Measurements from ENCODE around the gene ACAD10.
A peak's percentile ranks its signal among the peaks of the same experiment; 100 is the strongest.

ACAD10 gene

GRCh38 chr12:111685811-111686573 is at the start of gene ACAD10, which contains the start of gene BRAP:
TSS of gene ACAD10 (plus strand) at chr12:111686053. CDS start at chr12:111692710, 6,657 bp downstream.
TSS of gene BRAP (minus strand) at chr12:111685956. CDS start at chr12:111685792, 164 bp downstream.
- Histone ChIP-seq H3K27ac (ENCODE audit: extremely low read depth, low read depth, low read length) (peak within 1 kb of the TSS; percentile 53), H3K4me3 (ENCODE audit: low read depth, low read length) (peak within 1 kb of the TSS; percentile 48), H3K36me3 (ENCODE audit: control insufficient read depth in 2 of 2, insufficient read depth in 1 of 2, low read length in 2 of 2) (peaks cover 17 to 24% of the 10 kb centered on the region in 2 experiments), H3K9me3 (ENCODE audit: control insufficient read depth, insufficient read depth, low read depth, low read length) (no peaks in the 10 kb centered on the region), H3K4me1 (ENCODE audit: control insufficient read depth, insufficient read depth, low read length) (peaks cover 3% of the 10 kb centered on the region; the same call in 1 of the 2 replicates)
- POLR2A ChIA-PET, result interaction anchor here (0.6 to 1.4 kb wide), 15 partner anchors 8 to 1415 kb away, joined by 3 to 6 read pairs (median 4); partner anchors contain the start of genes ERP29 and TMEM116
- CTCF ChIA-PET, result interaction anchor here (0.6 to 1.1 kb wide), 3 partner anchors 19 to 289 kb away, joined by 3 to 4 read pairs (median 4); no protein-coding TSS in a partner anchor
- TF ChIP-seq ZNF843 (tag by site-specific recombination; IDR thresholded peaks at IDR 0.05) (0 out of 2 replicates have a peak, but pooled peaks have one; percentile 20), EGR2 (tag by site-specific recombination; IDR thresholded peaks at IDR 0.05; ENCODE audit: low read depth) (no peak), BCL11B (tag by site-specific recombination; IDR thresholded peaks at IDR 0.05; ENCODE audit: low read depth) (peak; percentile 78), ZXDB (tag by site-specific recombination; IDR thresholded peaks at IDR 0.05) (peak; percentile 75), PRDM10 (tag by site-specific recombination; IDR thresholded peaks at IDR 0.05) (peak; percentile 70), ZNF341 (tag by site-specific recombination; IDR thresholded peaks at IDR 0.05; ENCODE audit: low read depth) (peak; percentile 80), ZNF280D (tag by site-specific recombination; IDR thresholded peaks at IDR 0.05) (peak; percentile 53; the same call in 1 of the 2 replicates), ZNF146 (tag by site-specific recombination; IDR thresholded peaks at IDR 0.05) (no peak), ZNF362 (tag by site-specific recombination; IDR thresholded peaks at IDR 0.05) (no peak), ZNF140 (tag by site-specific recombination; IDR thresholded peaks at IDR 0.05) (no peak), ZNF677 (tag by site-specific recombination; IDR thresholded peaks at IDR 0.05) (no peak), ZNF274 (IDR thresholded peaks at IDR 0.05; ENCODE audit: low read length) (no peak), ZNF274 (tag by site-specific recombination; IDR thresholded peaks at IDR 0.05; ENCODE audit: borderline replicate concordance) (no peak), OVOL3 (tag by site-specific recombination; IDR thresholded peaks at IDR 0.05) (no peak), ZNF16 (tag by site-specific recombination; IDR thresholded peaks at IDR 0.05; ENCODE audit: low read depth) (no peak), ZNF639 (tag by site-specific recombination; IDR thresholded peaks at IDR 0.05) (no peak), GLI2 (tag by site-specific recombination; IDR thresholded peaks at IDR 0.05; ENCODE audit: borderline replicate concordance, low read depth) (no peak), BCL11A (tag by site-specific recombination; IDR thresholded peaks at IDR 0.05; ENCODE audit: low read depth) (no peak), ZNF623 (tag by site-specific recombination; IDR thresholded peaks at IDR 0.05) (no peak), ZNF518A (tag by site-specific recombination; conservative IDR thresholded peaks at IDR 0.05; ENCODE audit: low read depth) (peak; percentile 76), ZNF133 (tag by site-specific recombination; IDR thresholded peaks at IDR 0.05) (no peak), ZIC2 (tag by site-specific recombination; IDR thresholded peaks at IDR 0.05) (no peak), GLIS2 (tag by site-specific recombination; IDR thresholded peaks at IDR 0.05) (peak; percentile 68)

Measured in HEK293 (cell line).